ENCODE results near the gene NEU1. TPM values are rescaled to one million over a fixed set of nuclear protein-coding genes. Genes with fewer than 3 reads are reported as not detected.

NEU1 gene
- total RNA-seq, 1 donor from 2014 or later, result 24.1 TPM

DNA sequence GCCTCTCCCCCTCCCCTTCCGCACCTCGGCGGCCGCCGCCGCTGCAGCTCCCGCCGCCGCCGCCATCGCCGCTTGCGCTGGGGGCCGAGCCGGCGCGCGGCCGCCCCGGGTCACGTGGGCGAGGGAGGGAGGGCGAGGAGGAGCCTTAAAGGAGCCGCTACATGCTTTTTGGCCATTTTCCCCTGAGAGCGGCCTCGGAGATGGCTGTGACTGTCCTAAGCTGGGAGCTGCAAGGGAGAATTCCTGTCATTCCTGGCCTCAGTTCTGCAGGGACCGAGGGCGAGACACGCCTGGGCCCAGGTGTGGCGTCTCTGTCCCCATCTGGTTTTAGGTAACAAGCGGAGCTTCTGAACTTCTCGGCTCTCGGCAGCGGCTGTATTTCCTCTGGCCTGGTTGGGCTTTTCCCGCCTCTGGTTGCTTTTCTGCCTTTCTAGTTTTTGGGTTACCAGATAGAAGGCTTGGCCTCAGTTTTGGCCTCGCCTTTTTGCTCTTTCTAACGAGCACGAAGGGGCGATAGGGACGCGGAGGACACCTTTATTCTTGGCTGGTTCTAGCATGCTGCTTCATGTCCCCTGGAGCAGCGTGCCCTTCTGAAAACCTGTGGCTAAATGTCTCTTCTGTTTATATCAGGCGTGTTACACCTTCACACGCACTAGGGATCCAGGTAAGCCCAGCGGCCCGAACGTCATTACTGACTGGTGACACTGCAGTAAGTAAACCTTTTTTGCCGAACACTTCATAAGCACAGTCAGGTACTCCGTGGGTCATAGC lies 35.2 kb upstream of the NEU1 start, which contains the start of gene EHMT2:
TSS of gene EHMT2 (minus strand) at position 87 of the 771 bp plus-strand sequence. CDS start at position 66, 21 bp downstream.
- intact Hi-C loops (cut with DNase I), result no loop called here
- ATAC-seq (ENCODE audit: poor library complexity) (peak; percentile 75), DNase-seq (peak; percentile 90)

DNA sequence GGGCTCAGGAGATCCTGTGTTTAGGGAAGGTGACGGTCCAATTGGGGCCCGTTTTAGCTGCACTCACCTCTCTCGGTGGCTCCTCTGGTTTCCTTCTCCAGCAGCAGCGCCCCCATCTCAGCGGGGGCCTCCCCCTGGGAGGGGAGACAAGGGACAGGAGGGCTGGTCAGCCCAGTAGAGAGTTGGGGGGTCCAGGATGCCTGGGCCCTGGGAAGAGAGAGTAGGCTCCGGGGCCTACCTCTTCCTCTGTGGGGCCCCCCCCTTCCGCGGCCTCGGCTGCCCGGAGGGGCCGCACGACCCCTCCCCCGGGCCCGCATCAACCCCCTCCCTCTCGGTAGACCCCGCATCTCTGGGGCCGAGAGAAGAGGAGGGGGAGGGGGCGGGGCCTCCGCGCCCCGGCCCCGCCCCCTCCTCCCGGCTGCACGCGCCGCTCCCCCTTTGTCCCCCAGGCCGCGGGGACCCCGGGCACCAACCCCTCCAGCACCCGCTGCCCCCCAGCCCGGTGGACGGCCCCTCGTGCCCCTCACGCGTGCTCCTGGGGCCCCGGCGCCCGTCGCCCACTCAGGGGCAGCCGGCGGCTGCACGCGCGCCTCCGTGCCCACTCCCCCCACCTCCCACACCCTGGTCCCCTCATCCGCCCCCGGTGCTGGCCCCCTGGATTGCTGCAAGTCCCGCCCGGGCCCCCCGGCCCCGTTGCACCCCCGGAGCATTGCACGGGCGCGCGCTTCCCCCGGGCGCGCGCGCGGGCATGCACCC lies 34.4 kb upstream of the NEU1 start:
- no peak for ATAC-seq (ENCODE audit: poor library complexity)
- intact Hi-C loops (cut with DNase I), result no loop called here
- no peak for DNase-seq

DNA sequence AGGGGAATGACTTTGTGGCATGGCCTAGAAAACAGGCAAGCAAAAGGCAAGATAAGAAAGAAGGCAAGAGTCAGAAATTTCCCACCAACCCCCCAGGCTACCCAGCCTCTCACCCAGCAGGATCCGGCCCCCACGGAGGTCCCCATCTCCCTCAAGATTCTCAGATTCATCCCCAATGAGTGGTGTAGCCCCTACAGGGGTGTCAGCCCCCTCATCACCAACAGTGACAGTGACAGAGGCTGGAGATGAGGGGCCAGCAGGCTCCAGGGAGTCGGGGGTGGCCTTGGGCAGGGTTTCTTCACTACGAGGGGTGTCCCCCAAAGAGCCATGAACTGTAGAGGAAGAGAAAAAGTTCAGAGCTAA lies 33.9 kb upstream of the NEU1 start:
- intact Hi-C loops (cut with DNase I), result no loop called here
- ATAC-seq (ENCODE audit: poor library complexity), result no peak
- DNase-seq, result no peak

GRCh38 chr6:31892821-31893220 lies 30.2 kb upstream of the NEU1 start:
- intact Hi-C loops (cut with DNase I), result no loop called here
- DNase-seq (no peak), ATAC-seq (ENCODE audit: poor library complexity) (no peak)

GRCh38 chr6:31889331-31889972 lies 26.8 kb upstream of the NEU1 start:
- intact Hi-C loops (cut with DNase I), result no loop called here

GRCh38 chr6:31888276-31889258 lies 25.9 kb upstream of the NEU1 start:
- ATAC-seq (ENCODE audit: poor library complexity), result peak; percentile 43
- intact Hi-C loops (cut with DNase I), result no loop called here
- DNase-seq, result no peak

More at GRCh38 chr6:31889331-31889972, 26.8 kb upstream of the NEU1 start:
- DNase-seq, result no peak
- ATAC-seq (ENCODE audit: poor library complexity), result peak; percentile 10

DNA sequence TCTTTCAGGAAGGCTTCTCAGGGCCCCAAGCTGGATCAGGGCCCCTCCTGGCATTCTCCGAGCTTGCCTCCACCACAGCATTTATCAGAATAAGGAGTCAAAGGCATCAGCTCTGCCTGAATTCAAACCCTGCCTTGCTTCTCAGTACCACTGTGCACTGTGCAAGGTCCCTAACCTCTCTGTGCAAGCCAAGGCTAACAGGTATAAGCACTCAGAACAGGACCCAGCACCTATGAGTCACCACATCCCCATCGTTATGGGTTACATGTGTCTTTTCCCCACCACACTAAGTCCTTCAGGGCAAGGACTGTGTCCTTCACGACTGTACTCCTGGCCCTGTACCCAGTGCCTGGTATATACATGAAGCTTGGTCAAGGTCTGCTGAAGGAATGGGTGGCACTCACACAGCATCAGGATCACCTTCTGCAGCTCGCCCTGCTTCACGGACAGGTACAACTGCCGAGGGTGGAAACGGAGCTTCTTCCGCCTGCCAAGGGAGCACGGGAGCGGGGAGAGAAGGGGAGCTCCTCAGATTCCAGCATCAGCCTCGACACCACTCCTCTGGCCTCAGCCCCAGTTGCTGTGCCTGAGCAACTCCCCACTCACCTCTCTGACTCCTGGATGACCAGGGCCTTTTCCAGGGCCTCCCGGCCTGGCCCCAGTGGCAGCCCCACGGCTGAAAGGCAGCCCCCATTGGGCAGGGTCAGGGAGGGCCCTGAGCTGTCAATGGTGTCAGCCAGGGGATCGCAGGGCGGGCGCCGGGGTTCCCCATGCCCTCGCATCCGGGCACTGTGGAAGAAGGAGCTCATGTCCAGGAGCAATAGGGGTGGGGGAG lies 24.8 kb upstream of the NEU1 start:
- intact Hi-C loops (cut with DNase I), result no loop called here
- ATAC-seq (ENCODE audit: poor library complexity) (no peak), DNase-seq (no peak)

DNA sequence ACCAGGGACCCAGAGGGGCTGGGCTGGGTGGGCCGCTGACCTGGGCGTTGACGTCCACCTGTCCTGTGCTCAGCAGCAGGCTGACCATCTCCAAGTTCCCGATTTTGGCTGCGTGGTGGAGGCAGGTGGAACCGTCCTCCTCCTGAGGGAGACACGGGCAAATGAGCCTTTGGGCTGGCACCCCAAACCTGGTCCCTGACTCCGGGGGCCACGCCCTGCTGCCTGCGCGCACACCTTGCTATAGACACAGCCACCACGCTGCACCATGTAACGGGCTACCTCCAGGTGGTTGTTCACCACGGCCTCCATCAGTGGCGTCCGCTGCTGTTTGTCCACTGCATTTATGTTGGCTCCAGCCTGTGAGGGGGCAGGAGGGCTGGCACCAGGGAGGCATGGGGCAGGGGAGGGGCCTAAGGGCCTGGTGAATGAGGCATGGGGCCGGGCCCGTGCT lies 23.9 kb upstream of the NEU1 start:
- DNase-seq (no peak), ATAC-seq (ENCODE audit: poor library complexity) (no peak)
- intact Hi-C loops (cut with DNase I), result no loop called here

DNA sequence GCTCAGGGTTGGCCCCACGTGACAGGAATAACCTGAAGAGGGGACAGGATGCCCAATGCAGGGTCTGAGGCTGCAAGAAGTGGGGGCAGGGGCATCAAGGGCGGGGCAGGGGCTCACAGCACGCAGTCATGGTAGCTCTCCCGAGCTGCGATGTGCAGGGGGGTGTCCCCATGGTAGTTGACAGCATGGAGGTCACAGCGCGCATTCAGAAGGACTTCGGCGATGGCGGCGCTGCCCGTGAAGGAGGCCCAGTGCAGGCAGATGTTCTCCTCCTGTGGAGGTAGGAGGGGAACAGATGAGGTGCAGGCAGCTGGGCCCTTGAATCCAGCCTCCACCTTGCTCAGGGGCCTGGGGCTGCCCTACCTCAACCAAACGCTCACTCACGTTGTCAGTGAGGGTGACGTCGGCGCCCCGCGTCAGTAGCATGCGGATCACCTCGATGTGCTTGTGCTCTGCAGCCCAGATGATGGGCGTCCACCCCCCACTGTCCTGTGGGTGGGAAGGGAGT lies 22.0 kb upstream of the NEU1 start:
- no peak for DNase-seq
- ATAC-seq (ENCODE audit: poor library complexity), result no peak
- intact Hi-C loops (cut with DNase I), result no loop called here

DNA sequence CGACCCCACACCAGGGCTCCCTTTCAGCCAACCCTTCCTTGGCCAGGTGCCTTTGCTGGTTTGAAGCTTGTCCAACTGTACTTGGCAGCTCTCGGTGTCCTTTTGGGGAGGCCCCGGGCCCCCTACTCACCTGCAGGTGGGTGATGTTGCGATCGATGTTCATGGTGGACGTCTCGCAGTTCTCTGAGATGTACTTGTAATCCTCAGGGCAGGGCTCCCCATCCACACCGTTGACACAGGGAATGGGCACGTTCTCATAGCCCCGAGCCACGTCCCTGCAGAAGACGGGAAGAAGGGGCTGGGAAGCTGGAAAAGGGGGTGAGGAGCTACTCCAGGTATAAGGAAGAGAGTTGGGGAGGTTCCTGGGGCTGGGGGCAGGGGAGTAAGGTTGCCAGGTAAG lies 21.1 kb upstream of the NEU1 start:
- intact Hi-C loops (cut with DNase I), result no loop called here
- DNase-seq, result no peak
- ATAC-seq (ENCODE audit: poor library complexity), result no peak

GRCh38 chr6:31882344-31882743 lies 19.7 kb upstream of the NEU1 start:
- no peak for ATAC-seq (ENCODE audit: poor library complexity)
- intact Hi-C loops (cut with DNase I), result no loop called here

GRCh38 chr6:31881136-31881859 lies 18.7 kb upstream of the NEU1 start:
- ATAC-seq (ENCODE audit: poor library complexity) (no peak), DNase-seq (no peak)

More at GRCh38 chr6:31882344-31882743, 19.7 kb upstream of the NEU1 start:
- DNase-seq, result no peak

GRCh38 chr6:31880616-31881015 lies 18.0 kb upstream of the NEU1 start:
- no peak for DNase-seq
- intact Hi-C loops (cut with DNase I), result no loop called here
- ATAC-seq (ENCODE audit: poor library complexity), result no peak

More at GRCh38 chr6:31881136-31881859, 18.7 kb upstream of the NEU1 start:
- intact Hi-C loops (cut with DNase I), result no loop called here

DNA sequence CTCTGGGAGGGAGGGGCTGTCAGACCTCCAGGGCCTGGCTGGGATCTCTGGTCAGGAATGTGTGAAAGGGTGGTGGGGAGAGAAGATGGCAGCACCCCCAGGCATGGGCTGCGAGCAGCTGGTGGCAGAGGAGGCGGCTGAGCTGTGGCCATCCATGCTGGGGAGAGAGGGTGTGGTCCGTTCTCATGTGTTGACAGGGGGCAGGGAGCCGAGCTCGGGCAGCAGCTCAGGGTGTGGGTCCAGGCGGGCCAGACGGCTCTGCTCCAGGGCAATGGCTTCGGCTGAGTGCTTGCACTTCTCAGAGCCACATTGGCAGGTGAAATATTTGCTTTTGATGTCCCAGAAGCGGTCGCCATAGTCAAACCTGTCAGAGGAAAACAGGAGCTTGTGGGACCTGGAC lies 17.3 kb upstream of the NEU1 start:
- intact Hi-C loops (cut with DNase I), result no loop called here
- DNase-seq (no peak), ATAC-seq (ENCODE audit: poor library complexity) (no peak)

- intact Hi-C loops (cut with DNase I), result no loop called here
- DNase-seq (no peak), ATAC-seq (ENCODE audit: poor library complexity) (no peak)
These were observed 16.5 kb upstream of the NEU1 start for GRCh38 chr6:31879143-31879542.

DNA sequence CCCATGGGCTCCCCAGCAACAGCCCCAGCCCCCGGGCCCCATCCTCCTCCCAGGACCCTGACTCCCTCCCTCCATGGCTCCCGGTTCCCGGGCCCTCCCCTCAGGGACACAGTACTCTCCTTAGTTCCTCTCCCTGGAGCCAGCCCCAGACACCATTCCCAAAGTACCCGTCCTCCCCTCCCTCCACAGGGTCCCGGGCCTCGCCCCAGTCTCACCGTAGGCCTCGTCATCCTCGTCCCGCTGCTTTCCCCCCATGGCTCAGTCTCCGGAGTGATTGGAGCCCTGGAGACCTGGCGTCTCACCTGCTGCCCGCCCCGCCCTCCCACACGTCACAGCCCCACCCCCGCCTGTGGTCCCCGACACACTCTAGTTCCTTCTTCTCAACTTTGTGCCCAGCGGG lies 16.1 kb upstream of the NEU1 start, which contains the start of gene SLC44A4:
TSS of gene SLC44A4 (minus strand) at position 272 of the 400 bp plus-strand sequence. CDS start at position 255, 17 bp downstream.
- DNase-seq, result no peak
- intact Hi-C loops (cut with DNase I), result no loop called here
- no peak for ATAC-seq (ENCODE audit: poor library complexity)

DNA sequence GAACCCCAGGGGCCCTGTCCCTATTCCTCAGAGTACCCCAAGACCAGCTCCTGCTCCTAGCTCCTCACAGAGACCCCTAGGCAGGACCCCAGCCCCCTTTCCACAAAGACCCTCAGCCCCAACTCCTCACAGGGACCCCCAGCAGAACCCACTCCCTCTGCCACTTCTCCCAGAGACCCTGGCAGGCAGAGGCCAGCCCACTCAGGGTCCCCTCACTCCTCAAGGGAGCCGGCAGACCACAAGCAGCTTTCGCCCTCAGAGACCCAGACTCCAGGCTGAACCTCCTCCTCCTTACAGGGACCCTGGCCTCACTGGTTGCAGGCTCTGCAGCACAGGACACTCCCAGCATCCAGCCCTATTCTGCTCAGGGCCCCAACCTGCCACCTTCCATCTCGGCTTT lies 15.6 kb upstream of the NEU1 start:
- DNase-seq (no peak), ATAC-seq (ENCODE audit: poor library complexity) (no peak)
- intact Hi-C loops (cut with DNase I), result no loop called here
